A549 treated with AZD9567 at 1 μM for 4 hours (cell line): Measurements from ENCODE around the gene CYP2A7. TPM values are rescaled to one million over a fixed set of nuclear protein-coding genes. Genes with fewer than 3 reads are reported as not detected.

Source experiments
- total RNA-seq: library from RNA; stranded (reverse); fragments of 200-300 nt; extraction: Qiagen RNA extraction; gene quantifications from 5 replicates; pipeline ENCODE4 v1.2.3, GENCODE V29; 2022; ENCODE audit not compliant: insufficient read depth

The CYP2A7 gene, protein sequence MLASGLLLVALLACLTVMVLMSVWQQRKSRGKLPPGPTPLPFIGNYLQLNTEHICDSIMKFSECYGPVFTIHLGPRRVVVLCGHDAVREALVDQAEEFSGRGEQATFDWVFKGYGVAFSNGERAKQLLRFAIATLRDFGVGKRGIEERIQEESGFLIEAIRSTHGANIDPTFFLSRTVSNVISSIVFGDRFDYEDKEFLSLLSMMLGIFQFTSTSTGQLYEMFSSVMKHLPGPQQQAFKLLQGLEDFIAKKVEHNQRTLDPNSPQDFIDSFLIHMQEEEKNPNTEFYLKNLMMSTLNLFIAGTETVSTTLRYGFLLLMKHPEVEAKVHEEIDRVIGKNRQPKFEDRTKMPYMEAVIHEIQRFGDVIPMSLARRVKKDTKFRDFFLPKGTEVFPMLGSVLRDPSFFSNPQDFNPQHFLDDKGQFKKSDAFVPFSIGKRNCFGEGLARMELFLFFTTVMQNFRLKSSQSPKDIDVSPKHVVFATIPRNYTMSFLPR
- not detected in 5 replicates for total RNA-seq

DNA sequence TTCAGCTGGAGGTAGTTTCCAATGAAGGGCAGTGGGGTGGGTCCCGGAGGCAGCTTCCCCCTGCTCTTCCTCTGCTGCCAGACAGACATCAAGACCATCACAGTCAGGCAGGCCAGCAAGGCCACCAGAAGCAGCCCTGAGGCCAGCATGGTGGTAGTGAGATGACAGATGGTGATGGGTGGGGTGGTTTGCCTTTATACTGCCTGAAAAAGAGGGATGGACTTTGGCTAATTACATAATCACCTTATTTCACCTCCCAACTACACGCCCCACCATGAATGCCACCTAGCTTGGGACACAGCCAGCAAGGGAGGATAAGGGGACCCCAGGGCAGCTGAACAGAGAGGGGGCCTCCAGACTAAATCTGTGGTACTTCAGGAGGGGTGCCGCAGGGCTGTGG, at the start of gene CYP2A7:
CYP2A7 (minus strand) TSS at position 170 of the 400 bp plus-strand sequence; CDS start at position 149, 21 bp downstream.

DNA sequence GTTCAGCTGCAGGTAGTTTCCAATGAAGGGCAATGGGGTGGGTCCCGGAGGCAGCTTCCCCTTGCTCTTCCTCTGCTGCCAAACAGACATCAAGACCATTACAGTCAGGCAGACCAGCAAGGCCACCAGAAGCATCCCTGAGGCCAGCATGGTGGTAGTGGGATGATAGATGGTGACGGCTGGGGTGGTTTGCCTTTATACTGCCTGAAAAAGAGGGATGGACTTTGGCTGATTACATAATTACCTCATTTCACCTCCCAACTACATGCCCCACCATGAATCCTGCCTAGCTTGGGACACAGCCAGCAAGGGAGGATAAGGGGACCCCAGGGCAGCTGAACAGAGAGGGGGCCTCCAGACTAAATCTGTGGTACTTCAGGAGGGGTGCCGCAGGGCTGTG, 31.8 kb downstream of the CYP2A7 start, which contains the start of gene CYP2A6:
CYP2A6 (minus strand) TSS at position 171 of the 400 bp plus-strand sequence; CDS start at position 150, 21 bp downstream.

Other genes with a start within 250 kb of the CYP2A7 start
- 47.8 to 82.6 TPM (median 77.1 TPM) in 5 replicates for gene NUMBL, start 191.6 kb downstream of the CYP2A7 start, total RNA-seq
- 69.8 to 88.8 TPM (median 84.0 TPM) in 5 replicates for gene COQ8B, start 165.3 kb downstream of the CYP2A7 start, total RNA-seq
- 20.5 to 35.5 TPM (median 31.6 TPM) in 5 replicates for gene ITPKC, start 165.1 kb downstream of the CYP2A7 start, total RNA-seq
- gene ACTMAP, start 131.8 kb downstream of the CYP2A7 start, total RNA-seq = 14.5 to 18.5 TPM (median 16.7 TPM) in 5 replicates
- gene SNRPA, start 131.0 kb downstream of the CYP2A7 start, total RNA-seq = 145 to 179 TPM (median 153 TPM) in 5 replicates
- not detected in 5 replicates for gene MIA, start 106.7 kb downstream of the CYP2A7 start, total RNA-seq
- gene RAB4B, start 104.0 kb downstream of the CYP2A7 start, total RNA-seq = 12.8 to 22.1 TPM (median 20.1 TPM) in 5 replicates
- gene EGLN2, start 83.0 kb downstream of the CYP2A7 start, total RNA-seq = 79.8 to 98.3 TPM (median 95.8 TPM) in 5 replicates
- not detected in 5 replicates for gene CYP2A6, start 31.8 kb downstream of the CYP2A7 start, total RNA-seq
- gene CYP2B6, start 109.1 kb upstream of the CYP2A7 start, total RNA-seq = not detected in 5 replicates
- gene CYP2A13, start 206.2 kb upstream of the CYP2A7 start, total RNA-seq = not detected in 5 replicates
- gene CYP2F1, start 232.2 kb upstream of the CYP2A7 start, total RNA-seq = not detected in 5 replicates